Right ventricle myocardium superior (tissue), 1 donor: ENCODE results near the gene BCAS1. TPM values are rescaled to one million over a fixed set of nuclear protein-coding genes. Genes with fewer than 3 reads are reported as not detected.
"Not testable (repeated sequence)": the region's sequence is repeated elsewhere in the genome, so short reads cannot be mapped to it uniquely, and the experiment has no call there.

ENCODE experiments used
- ATAC-seq: fragments of 200-7000 bp; cut with Tn5 transposase; one replicate; pipeline ENCODE4 v1.9.1; 2020; ENCODE audit warnings: mild to moderate bottlenecking; ENCODE audit not compliant: poor library complexity
- DNase-seq: peaks from one replicate; pipeline ENCODE4 v3.0.0-alpha.2; 2020
- intact Hi-C: fragments of 100-400 bp; cut with DNase I; formaldehyde crosslinking; loops from one replicate; pipeline ENCODE4 v1.11.2; 2022
- total RNA-seq: library from RNA; stranded (reverse); fragmentation: NEBNext Ultra II Directional; extraction: Animal tissue kit (Norgen Biotek cat#: 25700); gene quantifications from one replicate; pipeline ENCODE4 v1.2.1, GENCODE V29; 2021
- donor health status: DM: no; HTN: yes; CAD: no; lungs with severe emphysema.

BCAS1 gene
- total RNA-seq, 1 donor from 2014 or later = not detected

GRCh38 chr20:53981752-53982437 is 88.5 kb downstream of the BCAS1 start:
- ATAC-seq (no peak), DNase-seq (no peak)
- intact Hi-C loops = no loop called here

- ATAC-seq = no peak
- no peak for DNase-seq
- intact Hi-C loops = no loop called here
These were observed 89.3 kb downstream of the BCAS1 start for GRCh38 chr20:53981130-53981529.

- ATAC-seq (no peak), DNase-seq (no peak)
- intact Hi-C loops = no loop called here
These were observed 90.3 kb downstream of the BCAS1 start for GRCh38 chr20:53980031-53980465.

GRCh38 chr20:53978497-53978896 is 91.9 kb downstream of the BCAS1 start:
- intact Hi-C loops = no loop called here
- DNase-seq (no peak), ATAC-seq (no peak)

- DNase-seq (no peak), ATAC-seq (no peak)
- intact Hi-C loops = no loop called here
These were observed 93.0 kb downstream of the BCAS1 start for GRCh38 chr20:53977391-53977790.

- no peak for ATAC-seq
- no peak for DNase-seq
- intact Hi-C loops = no loop called here
These were observed 94.6 kb downstream of the BCAS1 start for GRCh38 chr20:53975761-53976160.

- ATAC-seq = no peak
- DNase-seq = no peak
- intact Hi-C loops = no loop called here
These were observed 95.4 kb downstream of the BCAS1 start for GRCh38 chr20:53974785-53975555.

GRCh38 chr20:53973882-53974281 is 96.5 kb downstream of the BCAS1 start:
- intact Hi-C loops, DNase-seq, ATAC-seq: not testable (repeated sequence)

- DNase-seq (no peak), ATAC-seq (no peak)
- intact Hi-C loops = no loop called here
These were observed 98.2 kb downstream of the BCAS1 start for GRCh38 chr20:53972179-53972578.

- no peak for ATAC-seq
- intact Hi-C loops = no loop called here
- DNase-seq = no peak
These were observed 99.2 kb downstream of the BCAS1 start for GRCh38 chr20:53971096-53971683.

GRCh38 chr20:53970232-53970631 is 100.2 kb downstream of the BCAS1 start:
- intact Hi-C loops = no loop called here
- DNase-seq (no peak), ATAC-seq (no peak)

- intact Hi-C loops = no loop called here
- ATAC-seq (no peak), DNase-seq (no peak)
These were observed 102.9 kb downstream of the BCAS1 start for GRCh38 chr20:53967527-53967926.

- intact Hi-C loops = no loop called here
- no peak for DNase-seq
These were observed 103.5 kb downstream of the BCAS1 start for GRCh38 chr20:53966774-53967398.

GRCh38 chr20:53964501-53965253 is 105.7 kb downstream of the BCAS1 start:
- no peak for DNase-seq
- intact Hi-C loops = no loop called here
- no peak for ATAC-seq

More at GRCh38 chr20:53966774-53967398, 103.5 kb downstream of the BCAS1 start:
- no peak for ATAC-seq

GRCh38 chr20:53964067-53964466 is 106.3 kb downstream of the BCAS1 start:
- intact Hi-C loops = no loop called here
- ATAC-seq (no peak), DNase-seq (no peak)

GRCh38 chr20:53963635-53964034 is 106.8 kb downstream of the BCAS1 start:
- intact Hi-C loops = no loop called here
- no peak for ATAC-seq
- no peak for DNase-seq

- no peak for DNase-seq
- no peak for ATAC-seq
- intact Hi-C loops = no loop called here
These were observed 108.0 kb downstream of the BCAS1 start for GRCh38 chr20:53962388-53962787.

GRCh38 chr20:53961527-53961926 is 108.9 kb downstream of the BCAS1 start:
- intact Hi-C loops = no loop called here
- DNase-seq = no peak
- no peak for ATAC-seq
